GM18502 (cell line): ENCODE measurements around the gene TPTE.
"Not testable (repeated sequence)": the region's sequence is repeated elsewhere in the genome, so short reads cannot be mapped to it uniquely, and the experiment has no call there.

ENCODE experiments used
- ATAC-seq: cut with Tn5 transposase; IDR thresholded peaks from one replicate; pipeline ENCODE4 v1.9.1; 2021; ENCODE audit warnings: mild to moderate bottlenecking; ENCODE audit not compliant: unreplicated experiment, poor library complexity

TPTE gene

GRCh38 chr21:10616061-10616460 lies 94.7 kb downstream of the TPTE start:
- ATAC-seq: not testable (repeated sequence)

- no peak for ATAC-seq
Observed at GRCh38 chr21:10616535-10616934, 95.2 kb downstream of the TPTE start.

- ATAC-seq: not testable (repeated sequence)
Observed at GRCh38 chr21:10617133-10617752, 95.9 kb downstream of the TPTE start.

- ATAC-seq: no peak
Observed at GRCh38 chr21:10627316-10627863, 106.0 kb downstream of the TPTE start.

GRCh38 chr21:10629239-10629638 lies 107.9 kb downstream of the TPTE start:
- ATAC-seq: not testable (repeated sequence)

GRCh38 chr21:10630829-10631228 lies 109.4 kb downstream of the TPTE start:
- not testable (repeated sequence) for ATAC-seq

- not testable (repeated sequence) for ATAC-seq
Observed at GRCh38 chr21:10631316-10631715, 109.9 kb downstream of the TPTE start.

- not testable (repeated sequence) for ATAC-seq
Observed at GRCh38 chr21:10638144-10638543, 116.8 kb downstream of the TPTE start.

GRCh38 chr21:10639123-10639522 lies 117.7 kb downstream of the TPTE start:
- no peak for ATAC-seq

GRCh38 chr21:10639746-10640145 lies 118.4 kb downstream of the TPTE start:
- not testable (repeated sequence) for ATAC-seq

GRCh38 chr21:10640446-10640845 lies 119.1 kb downstream of the TPTE start:
- ATAC-seq: no peak

- ATAC-seq: no peak
Observed at GRCh38 chr21:10641107-10641506, 119.7 kb downstream of the TPTE start.

GRCh38 chr21:10645667-10646066 lies 124.3 kb downstream of the TPTE start:
- not testable (repeated sequence) for ATAC-seq

- not testable (repeated sequence) for ATAC-seq
Observed at GRCh38 chr21:10649350-10650149, 128.2 kb downstream of the TPTE start.

GRCh38 chr21:10650297-10650696 lies 128.9 kb downstream of the TPTE start:
- not testable (repeated sequence) for ATAC-seq
